ENCODE measurements around the gene PARG. TPM values are rescaled to one million over a fixed set of nuclear protein-coding genes. Genes with fewer than 3 reads are reported as not detected.

PARG gene
- total RNA-seq, 1 experiment from 2014 or later: 57.1 TPM

DNA sequence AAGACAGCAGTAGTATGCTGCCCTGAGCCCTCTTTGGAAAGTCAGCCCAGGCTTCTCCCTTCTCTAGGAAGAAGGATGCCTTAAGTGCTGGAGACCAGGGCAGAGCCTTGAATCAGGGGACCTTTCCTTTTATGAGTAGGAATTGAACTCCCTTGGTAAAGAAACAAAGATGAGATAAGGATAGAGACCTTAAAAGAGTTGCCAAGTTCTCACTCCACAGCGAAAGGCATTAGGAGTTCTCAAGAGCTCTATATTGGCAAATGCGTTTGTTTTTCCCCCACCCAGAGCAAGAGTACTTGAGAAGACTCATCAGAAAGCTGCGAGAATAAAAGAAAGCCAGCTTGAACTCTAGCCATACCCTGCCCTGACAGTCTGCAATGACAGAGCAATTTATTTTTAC is 106.9 kb downstream of the PARG start:
- H3K27me3 Mint-ChIP-seq (ENCODE audit: low read depth): no peaks in the 10 kb centered on the region
- no peaks in the 10 kb centered on the region for H3K9me3 Mint-ChIP-seq
- peak overlapping the region; percentile 88 for H3K27ac Mint-ChIP-seq
- TF ChIP-seq TEAD1 (CRISPR knock-in tag; IDR thresholded peaks at IDR 0.05) (no peak), USF2 (CRISPR knock-in tag; IDR thresholded peaks at IDR 0.05) (no peak), ZNF121 (CRISPR knock-in tag; IDR thresholded peaks at IDR 0.05) (no peak), NR2C2 (CRISPR knock-in tag; IDR thresholded peaks at IDR 0.05) (no peak), CBFB (CRISPR knock-in tag; IDR thresholded peaks at IDR 0.05; ENCODE audit: low read depth) (no peak), E2F4 (CRISPR knock-in tag; IDR thresholded peaks at IDR 0.05; ENCODE audit: borderline replicate concordance, low read depth) (no peak)
- no peak overlapping the region for H3K4me3 Mint-ChIP-seq
- POLR2A ChIA-PET: no interaction called here
- CTCF ChIA-PET: no interaction called here
- H3K36me3 Mint-ChIP-seq: peaks cover 16% of the 10 kb centered on the region
- peaks cover 58% of the 10 kb centered on the region for H3K4me1 Mint-ChIP-seq
- ATAC-seq: no peak; the same call in none of the 2 replicates
- no peak for DNase-seq (ENCODE audit: low spot score)

DNA sequence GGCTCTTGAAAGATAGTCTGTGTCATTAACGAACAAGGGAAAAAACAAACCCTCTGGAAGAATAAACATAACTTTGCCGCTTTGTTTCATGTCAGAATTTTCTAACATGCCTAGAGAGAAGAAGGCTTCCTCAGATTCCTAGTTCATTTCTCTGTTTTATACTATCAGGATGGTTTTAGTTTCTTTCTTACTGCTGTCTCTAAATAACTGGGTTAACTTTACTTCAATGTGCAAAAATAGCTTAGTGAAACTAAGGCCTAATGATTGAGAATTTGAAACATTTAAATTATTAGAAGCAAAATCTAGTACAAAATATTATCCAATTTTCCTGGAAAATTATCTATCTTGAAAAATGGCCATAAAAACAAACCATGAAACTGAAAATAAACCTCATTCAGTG is 107.6 kb downstream of the PARG start:
- no peaks in the 10 kb centered on the region for H3K27me3 Mint-ChIP-seq (ENCODE audit: low read depth)
- no peak for TF ChIP-seq SOX15 (CRISPR knock-in tag; IDR thresholded peaks at IDR 0.05)
- no peak for TF ChIP-seq NR2C2 (CRISPR knock-in tag; IDR thresholded peaks at IDR 0.05)
- no peak for TF ChIP-seq ZNF671 (CRISPR knock-in tag; IDR thresholded peaks at IDR 0.05)
- TF ChIP-seq RORB (CRISPR knock-in tag; IDR thresholded peaks at IDR 0.05): no peak
- TF ChIP-seq, protein P1, sequence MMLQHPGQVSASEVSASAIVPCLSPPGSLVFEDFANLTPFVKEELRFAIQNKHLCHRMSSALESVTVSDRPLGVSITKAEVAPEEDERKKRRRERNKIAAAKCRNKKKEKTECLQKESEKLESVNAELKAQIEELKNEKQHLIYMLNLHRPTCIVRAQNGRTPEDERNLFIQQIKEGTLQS (CRISPR knock-in tag; conservative IDR thresholded peaks at IDR 0.05): no peak
- no peaks in the 10 kb centered on the region for H3K9me3 Mint-ChIP-seq
- H3K4me3 Mint-ChIP-seq: no peak overlapping the region
- ATAC-seq: no peak
- POLR2A ChIA-PET: no interaction called here
- H3K27ac Mint-ChIP-seq: peak overlapping the region; percentile 6; the same call in 1 of the 2 replicates
- CTCF ChIA-PET: no interaction called here
- no peak for DNase-seq (ENCODE audit: low spot score)
- H3K36me3 Mint-ChIP-seq: peaks cover 9% of the 10 kb centered on the region
- H3K4me1 Mint-ChIP-seq: peaks cover 65% of the 10 kb centered on the region

- Mint-ChIP-seq H3K36me3 (peaks cover 5% of the 10 kb centered on the region; the same call in 1 of the 2 replicates), H3K27ac (no peak overlapping the region; the same call in 1 of the 2 replicates), H3K27me3 (ENCODE audit: low read depth) (no peaks in the 10 kb centered on the region), H3K9me3 (no peaks in the 10 kb centered on the region), H3K4me3 (no peak overlapping the region), H3K4me1 (peaks cover 68% of the 10 kb centered on the region)
- ATAC-seq (no peak), DNase-seq (ENCODE audit: low spot score) (no peak)
- CTCF ChIA-PET: no interaction called here
- POLR2A ChIA-PET: no interaction called here
- TF ChIP-seq, protein P2, sequence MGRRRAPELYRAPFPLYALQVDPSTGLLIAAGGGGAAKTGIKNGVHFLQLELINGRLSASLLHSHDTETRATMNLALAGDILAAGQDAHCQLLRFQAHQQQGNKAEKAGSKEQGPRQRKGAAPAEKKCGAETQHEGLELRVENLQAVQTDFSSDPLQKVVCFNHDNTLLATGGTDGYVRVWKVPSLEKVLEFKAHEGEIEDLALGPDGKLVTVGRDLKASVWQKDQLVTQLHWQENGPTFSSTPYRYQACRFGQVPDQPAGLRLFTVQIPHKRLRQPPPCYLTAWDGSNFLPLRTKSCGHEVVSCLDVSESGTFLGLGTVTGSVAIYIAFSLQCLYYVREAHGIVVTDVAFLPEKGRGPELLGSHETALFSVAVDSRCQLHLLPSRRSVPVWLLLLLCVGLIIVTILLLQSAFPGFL (CRISPR knock-in tag; IDR thresholded peaks at IDR 0.05; ENCODE audit: borderline replicate concordance): no peak
- TF ChIP-seq PRRX2 (CRISPR knock-in tag; IDR thresholded peaks at IDR 0.05) (no peak), TEAD4 (CRISPR knock-in tag; IDR thresholded peaks at IDR 0.05) (no peak), ZNF396 (CRISPR knock-in tag; IDR thresholded peaks at IDR 0.05; ENCODE audit: borderline replicate concordance) (no peak), ELF4 (CRISPR knock-in tag; IDR thresholded peaks at IDR 0.05; ENCODE audit: low read depth) (no peak), ZMAT4 (CRISPR knock-in tag; IDR thresholded peaks at IDR 0.05) (no peak), NR3C1 (CRISPR knock-in tag; conservative IDR thresholded peaks at IDR 0.05; ENCODE audit: low read depth) (no peak), JUN (CRISPR knock-in tag; IDR thresholded peaks at IDR 0.05) (no peak), ERG (CRISPR knock-in tag; IDR thresholded peaks at IDR 0.05) (no peak), EMX1 (CRISPR knock-in tag; IDR thresholded peaks at IDR 0.05) (no peak), GABPB1 (CRISPR knock-in tag; IDR thresholded peaks at IDR 0.05) (no peak)
- TF ChIP-seq, protein P3, sequence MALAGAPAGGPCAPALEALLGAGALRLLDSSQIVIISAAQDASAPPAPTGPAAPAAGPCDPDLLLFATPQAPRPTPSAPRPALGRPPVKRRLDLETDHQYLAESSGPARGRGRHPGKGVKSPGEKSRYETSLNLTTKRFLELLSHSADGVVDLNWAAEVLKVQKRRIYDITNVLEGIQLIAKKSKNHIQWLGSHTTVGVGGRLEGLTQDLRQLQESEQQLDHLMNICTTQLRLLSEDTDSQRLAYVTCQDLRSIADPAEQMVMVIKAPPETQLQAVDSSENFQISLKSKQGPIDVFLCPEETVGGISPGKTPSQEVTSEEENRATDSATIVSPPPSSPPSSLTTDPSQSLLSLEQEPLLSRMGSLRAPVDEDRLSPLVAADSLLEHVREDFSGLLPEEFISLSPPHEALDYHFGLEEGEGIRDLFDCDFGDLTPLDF (CRISPR knock-in tag; IDR thresholded peaks at IDR 0.05): no peak
- TF ChIP-seq, protein P4, sequence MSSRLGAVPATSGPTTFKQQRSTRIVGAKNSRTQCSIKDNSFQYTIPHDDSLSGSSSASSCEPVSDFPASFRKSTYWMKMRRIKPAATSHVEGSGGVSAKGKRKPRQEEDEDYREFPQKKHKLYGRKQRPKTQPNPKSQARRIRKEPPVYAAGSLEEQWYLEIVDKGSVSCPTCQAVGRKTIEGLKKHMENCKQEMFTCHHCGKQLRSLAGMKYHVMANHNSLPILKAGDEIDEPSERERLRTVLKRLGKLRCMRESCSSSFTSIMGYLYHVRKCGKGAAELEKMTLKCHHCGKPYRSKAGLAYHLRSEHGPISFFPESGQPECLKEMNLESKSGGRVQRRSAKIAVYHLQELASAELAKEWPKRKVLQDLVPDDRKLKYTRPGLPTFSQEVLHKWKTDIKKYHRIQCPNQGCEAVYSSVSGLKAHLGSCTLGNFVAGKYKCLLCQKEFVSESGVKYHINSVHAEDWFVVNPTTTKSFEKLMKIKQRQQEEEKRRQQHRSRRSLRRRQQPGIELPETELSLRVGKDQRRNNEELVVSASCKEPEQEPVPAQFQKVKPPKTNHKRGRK (CRISPR knock-in tag; IDR thresholded peaks at IDR 0.05; ENCODE audit: borderline replicate concordance): no peak
Measured at GRCh38 chr10:49833168-49833567, 108.7 kb downstream of the PARG start.
